T-helper 9 cell (primary cell): ENCODE data around the gene CCDC174.
"Not testable (repeated sequence)": the region's sequence is repeated elsewhere in the genome, so short reads cannot be mapped to it uniquely, and the experiment has no call there.

Source experiments
- DNase-seq: peaks from one replicate; pipeline ENCODE4 v3.0.0-alpha.2; 2020
- total RNA-seq, 2 donors: gene quantifications; one replicate each; lab custom pipeline; 2026; lab: John Stamatoyannopoulos, UW

Gene CCDC174
- total RNA-seq, result 49.0 to 55.9 reads per million in 2 donors

DNA sequence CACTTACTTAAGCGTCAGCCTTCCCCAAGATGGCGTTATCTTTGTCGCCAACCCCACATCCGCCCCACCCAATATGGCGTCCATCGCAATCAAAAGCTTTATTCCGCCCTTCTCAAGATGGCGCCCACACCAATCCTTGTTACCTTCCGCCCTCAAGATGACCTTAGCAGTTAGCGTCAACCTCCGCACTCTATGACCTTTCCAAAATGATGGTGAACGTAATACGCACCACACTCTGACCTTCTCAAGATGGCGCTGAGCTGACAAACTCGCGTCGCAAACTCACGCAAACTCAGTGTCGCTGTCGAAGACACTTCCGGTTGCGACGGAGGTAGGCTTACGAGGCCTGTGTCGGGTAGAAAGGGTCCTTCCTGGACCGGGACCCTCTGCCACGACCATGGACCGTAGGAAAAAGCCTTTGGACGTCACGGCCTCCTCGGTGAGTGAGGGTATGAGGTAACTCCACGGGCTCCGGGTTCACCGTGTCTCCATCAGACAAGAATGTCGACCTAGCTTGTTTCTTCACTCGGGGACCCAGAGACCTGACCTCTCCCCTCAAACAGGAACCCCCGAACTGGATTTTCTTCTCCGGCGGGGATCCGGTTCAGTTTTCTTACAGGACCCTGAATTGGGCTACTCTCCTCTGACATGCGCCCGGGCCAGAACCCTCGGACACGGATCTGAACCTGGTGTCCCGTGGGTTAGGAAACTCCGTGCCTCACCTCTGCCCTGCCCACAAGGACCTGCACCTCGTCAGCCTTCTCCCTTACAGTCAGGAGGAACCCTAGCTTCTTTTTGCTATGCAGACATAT lies at the start of gene CCDC174:
CCDC174 (plus strand) TSS at position 323 of the 812 bp plus-strand sequence; CDS start at position 398, 75 bp downstream.
- peak; percentile 89 for DNase-seq

DNA sequence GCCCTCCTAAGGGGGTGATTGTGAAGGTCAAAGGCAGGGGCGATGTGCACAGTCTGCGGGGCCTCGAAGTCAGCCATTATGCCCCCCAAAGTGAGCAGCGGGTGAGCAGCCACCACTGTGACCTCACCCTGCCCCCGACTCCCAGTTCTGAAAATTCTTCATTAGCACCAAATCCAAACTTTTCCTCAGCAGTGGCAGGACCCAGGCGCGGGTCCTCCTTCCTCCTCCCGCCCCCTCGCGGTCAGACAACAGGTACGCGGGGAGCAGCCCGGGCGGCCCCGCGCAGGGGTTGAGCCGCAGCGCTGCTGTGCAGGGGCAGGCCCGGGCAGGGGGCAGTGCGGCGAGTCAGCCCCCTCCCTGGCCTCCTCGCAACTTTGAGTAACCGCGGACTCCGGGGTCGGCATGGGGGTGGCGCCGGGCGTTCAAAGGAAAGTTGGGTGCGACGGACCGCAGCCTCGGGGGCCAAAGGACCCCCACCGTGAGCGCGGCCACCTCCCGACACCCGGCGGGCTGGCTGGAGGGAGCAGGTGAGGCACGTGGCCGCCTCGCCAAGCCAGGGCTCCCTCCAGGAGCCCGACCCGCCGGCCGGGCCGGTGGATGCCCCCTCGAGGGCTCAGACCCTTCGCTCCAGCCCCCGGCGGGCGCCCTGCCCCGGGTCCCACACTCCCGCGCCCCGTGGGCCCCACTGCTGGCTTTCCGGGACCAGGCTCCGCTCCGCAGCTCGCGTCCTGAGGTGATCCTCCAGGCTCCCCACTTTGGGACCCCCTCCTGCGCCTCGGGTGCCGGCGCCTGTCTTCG lies 49.4 kb upstream of the CCDC174 start:
- no peak for DNase-seq

DNA sequence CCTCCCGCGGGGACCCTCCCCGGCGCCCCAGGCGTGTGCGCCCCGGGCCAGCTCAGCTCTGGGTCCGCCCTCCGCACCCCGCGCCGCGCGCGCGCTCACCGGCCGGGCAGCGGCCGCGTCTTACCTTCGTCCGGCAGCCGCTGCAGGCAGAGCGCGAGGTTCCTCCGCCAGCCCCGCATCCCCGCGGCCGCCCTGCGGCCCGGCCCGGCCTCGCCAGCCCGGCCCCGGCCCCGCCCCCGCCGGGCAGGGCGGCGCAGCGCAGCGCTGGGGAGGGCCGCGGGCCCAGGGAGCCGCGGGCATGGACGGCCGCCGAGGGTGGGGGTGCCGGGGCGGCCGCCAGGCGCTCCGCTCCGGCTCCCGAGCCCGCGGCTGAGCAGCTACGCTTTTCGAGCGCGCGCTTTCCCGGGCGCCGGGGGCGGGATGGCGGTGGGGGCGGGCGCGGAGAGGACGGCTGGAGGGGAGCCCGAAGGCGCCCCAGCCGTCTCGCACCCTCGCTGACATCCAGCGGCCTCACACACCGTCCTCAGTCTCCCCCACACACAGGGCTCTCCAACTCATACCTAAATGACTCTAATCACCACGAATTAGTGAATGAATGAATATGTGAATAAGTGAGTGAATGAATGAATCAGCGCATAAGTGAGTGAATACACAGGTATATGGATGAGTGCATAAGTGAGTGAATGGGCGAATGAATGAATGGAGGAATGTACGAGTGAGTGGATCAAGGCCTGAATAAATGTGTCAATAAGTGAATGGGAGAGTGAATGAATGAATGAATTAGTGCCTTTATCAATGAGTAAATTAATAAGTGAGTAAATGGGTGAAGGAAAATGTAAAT lies 48.5 kb upstream of the CCDC174 start:
- DNase-seq, result no peak

DNA sequence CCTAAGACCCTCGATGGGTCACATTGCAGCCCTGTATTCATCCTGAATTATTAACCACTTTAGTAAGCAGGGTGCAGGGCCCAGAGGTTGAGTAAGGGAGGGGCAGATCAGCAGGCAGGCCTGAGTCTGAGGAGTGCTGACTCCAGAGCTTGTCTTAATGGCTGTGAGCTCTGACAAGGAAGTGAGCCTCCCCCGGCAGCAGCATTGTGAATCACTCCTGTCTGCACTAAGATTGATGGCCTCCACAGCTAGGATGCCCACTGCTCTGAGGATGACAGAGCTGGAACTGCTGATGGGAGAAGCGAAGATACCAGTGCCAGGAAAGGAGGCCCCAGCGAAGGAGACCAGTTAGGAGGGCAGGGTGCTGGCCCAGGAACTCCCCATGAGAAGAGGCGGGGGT lies 46.5 kb upstream of the CCDC174 start:
- DNase-seq, result no peak

DNA sequence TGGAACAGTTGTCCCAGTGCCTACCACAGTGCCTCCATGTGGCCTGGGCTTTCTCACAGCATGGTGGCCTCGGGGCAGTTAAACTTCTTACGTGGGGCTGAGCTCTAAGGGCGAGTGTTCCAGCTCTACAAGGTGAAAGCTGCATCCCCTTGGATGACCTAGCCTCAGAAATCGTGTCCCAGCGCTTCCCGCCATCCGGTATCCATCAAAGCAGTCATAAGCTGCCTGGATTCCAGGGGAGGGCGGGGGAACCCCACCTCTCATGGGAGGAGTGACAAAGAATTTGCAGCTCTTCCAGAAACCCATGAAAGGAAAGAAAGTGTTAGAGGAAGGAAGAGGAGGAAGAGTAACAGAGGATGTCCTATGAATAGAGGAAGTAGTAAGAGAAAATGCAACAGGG lies 45.8 kb upstream of the CCDC174 start:
- no peak for DNase-seq

DNA sequence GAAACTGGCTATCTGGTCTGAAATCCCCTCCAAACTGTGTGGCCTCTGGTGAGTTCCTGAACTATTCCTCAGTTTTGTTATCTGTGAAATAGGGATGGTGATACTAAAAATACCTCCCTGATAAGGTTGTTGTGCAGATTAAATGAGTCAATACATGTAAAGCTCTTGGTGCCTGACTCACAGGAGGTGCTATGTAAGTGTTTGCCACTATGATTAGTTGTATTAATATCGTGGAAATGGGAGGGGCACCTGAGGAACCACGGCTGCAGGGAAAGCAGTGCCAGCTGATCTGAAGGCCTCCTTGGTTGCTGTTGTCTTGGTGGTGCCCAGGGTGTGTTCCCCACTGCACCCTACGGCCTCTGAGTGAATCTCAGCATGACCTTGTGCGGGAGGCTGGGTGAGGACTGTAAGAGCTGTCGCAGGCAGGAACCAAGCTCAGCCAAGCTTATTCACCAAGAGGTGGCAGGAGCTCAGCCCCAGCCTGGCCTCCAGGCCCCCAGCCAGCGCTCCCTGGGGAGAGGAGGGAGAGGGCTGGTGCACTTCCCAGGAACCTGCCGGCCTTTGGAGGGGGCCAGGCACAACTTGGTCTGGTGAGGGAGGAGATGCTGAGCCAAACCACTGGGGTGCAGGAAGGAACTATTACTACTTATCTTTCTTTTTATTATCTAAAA lies 44.8 kb upstream of the CCDC174 start:
- no peak for DNase-seq

DNA sequence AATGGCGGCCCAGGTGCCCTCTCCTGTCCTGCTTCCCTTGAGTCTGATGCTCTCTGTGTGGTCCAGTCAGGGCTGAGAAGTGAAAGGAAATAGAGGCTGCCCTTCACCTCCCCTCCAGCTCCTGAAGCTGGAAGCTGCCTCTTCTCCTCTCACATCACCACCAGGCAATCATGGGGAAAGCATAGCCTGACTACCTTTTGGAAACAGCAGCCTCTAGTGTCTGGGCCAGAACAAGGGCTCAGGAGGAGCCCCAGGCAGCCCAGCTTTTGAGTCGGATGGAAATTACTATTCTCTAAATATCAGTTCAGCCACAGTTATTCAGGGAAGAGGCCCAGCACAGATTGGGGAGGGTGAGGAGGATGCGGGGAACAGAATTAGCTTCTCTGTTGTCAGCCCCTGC lies 43.3 kb upstream of the CCDC174 start:
- no peak for DNase-seq

DNA sequence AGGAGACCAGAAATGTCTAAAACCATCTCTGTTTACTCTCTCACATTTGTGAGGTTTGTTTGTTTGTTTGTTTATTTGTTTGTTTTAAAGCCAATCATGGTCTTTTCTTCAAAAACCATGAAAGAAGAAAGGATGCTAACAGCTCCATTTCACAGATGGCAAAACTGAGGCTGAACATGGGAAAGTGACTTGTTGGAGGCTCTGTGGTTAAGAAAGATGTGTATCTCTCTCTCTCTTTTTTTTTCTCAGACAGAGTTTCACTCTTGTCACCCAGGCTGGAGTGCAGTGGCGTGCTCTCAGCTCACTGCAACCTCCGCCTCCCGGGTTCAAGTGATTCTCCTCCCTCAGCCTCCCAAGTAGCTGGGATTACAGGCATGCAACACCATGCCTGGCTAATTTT lies 42.5 kb upstream of the CCDC174 start:
- DNase-seq, result not testable (repeated sequence)

DNA sequence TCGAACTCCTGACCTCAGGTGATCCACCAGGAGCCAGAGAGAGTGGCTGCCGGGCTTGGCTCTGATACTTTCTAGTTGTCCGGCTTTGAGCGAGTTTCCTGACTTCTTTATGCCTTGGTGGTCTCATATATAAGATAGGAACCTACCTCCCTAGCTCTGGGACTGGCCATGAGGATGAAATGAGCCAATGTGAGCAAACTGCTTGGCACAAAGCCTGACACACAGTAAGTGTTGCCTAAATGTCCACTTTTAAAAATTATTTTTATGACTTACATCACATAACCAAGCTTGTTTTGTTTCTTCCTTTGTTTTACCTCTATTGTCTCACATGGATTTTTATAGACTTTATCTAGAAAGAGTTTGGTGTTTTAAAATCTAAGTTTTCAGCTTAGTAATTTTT lies 42.1 kb upstream of the CCDC174 start:
- DNase-seq, result no peak

DNA sequence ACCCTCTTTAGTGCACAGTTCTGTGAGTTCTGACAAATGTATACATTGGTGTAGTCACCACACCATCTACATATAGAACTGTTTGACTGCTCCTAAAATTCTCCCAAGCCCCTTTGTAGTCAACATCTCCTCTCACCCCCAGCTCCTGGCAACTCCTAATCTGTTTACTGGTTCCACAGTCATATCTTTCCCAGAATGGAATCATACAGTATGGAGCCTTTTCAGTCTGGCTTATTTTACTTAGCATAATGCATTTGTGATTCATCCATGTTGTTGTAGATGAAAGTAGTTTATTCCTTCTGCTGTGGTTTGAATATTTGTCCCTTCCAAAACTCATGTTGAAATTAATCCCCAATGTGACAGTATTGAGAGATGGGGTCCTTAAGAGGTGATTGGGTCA lies 41.6 kb upstream of the CCDC174 start:
- DNase-seq, result no peak

DNA sequence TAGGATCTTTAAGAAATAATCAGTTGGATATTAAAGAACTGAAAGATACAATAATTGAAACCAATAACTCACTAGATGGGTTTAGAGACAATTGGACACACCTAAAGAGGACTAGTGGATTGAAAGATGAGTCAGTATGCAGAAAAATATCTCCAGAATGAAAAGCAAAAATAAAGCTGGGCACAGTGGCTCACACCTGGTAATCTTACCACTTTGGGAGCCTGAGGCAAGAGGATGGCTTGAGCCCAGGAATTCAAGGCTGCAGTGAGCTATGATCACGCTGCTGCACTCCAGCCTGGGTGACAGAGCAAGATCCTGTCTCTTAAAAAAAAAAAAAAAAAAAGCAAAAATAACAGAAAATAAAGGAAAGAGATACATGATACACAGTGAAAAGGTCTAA lies 37.4 kb upstream of the CCDC174 start:
- no peak for DNase-seq

DNA sequence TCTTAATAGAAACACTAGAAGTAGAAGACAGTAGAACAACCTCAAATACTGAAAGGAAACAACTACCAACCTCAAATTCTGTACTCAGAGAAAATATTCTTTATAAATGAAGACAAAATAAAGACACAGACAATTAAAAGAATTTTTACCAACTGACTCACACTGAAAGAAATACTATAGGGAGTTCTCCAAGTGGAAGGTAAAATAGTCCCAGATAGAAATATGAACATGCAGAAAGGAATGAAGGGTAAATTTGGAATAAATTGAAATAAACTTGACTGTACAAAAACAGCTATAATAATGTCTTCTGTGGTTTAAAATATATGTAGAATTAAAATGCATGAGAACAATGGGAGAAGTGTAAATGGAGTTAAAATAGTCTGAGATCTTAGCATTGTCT lies 36.7 kb upstream of the CCDC174 start:
- no peak for DNase-seq

DNA sequence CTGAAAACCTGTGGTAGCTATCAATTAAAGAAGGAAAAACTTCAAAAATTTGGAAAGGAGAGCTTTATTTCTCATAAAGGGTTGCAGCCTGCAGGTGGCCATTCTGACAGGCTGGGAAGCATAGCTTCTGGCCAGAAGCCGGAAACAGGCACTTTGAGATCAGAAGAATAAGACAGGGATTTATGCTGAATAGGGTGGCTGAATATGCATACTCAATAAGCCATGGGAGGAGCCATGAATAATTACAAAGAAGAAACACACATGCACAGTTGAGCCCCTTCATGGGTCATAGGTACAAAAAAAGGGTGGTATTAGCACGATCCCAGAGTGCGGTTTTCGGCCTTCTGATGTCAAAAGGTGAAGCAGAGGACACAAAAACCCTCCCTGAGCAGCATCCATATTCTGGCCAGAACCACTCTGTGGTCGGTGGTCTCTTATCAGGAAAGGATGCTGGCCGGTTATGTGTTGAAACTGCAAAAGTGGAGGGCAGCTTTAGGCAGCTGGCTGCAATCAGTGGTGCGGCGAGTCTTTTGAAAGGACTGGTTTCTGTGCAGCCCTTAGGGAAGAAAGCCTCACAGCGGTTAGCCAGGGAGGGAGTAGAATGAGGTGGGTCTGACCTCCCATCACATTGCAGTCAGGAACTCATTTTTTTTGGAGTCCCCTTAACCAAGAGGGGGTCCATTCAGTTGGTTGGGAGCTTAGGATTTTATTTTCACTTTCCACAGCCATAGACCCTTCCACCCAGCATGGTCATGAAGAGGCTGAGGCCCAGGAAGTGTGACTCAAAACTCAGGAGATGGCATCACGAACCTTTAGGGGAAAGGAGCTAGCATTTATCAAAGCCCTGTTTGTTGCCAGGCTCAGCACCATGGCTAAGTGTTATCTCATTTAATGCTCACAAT lies 34.7 kb upstream of the CCDC174 start:
- DNase-seq, result no peak

DNA sequence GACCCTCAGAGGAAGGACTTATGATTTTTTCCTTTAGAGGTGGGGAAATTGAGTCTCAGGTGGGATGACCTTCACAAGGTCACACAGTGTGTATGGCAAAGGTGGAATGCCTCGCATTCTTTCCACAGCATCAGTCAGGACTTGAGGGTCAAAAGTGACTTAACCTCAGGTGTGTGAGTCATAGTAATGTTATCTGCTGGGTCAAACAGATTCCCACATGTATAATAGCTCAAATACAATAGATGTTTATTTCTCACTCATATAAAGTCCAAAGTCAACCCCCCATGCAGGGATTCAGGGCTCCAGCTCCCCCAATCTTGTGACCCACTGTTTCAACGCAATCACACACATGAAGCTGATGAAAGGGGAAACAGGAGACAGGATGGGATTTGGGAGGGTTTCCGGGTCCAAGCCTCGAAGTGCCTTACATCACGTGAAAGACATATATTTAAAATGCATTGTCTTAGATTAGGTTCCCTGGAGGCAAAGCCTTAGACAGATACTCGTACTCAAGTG lies 34.0 kb upstream of the CCDC174 start:
- no peak for DNase-seq

DNA sequence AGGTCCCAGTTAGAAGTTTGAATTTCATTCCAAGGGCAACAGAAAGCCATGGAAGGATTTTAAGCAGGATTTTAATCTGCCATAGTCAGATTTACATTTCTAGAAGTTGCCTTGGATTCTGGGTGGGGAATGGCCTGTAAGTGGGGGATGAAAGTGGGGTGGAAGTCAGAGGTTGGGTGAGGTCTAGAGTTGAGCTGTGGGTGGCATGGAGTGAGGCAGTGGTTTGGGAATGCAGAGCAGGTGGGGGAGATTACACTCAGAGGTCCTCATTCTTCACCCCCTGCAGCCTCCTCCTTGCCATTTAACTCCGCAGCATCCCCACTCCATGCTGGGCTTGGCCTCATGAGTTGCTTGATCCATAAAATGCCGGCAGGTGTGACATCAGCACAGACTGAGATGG lies 32.0 kb upstream of the CCDC174 start:
- DNase-seq, result no peak

DNA sequence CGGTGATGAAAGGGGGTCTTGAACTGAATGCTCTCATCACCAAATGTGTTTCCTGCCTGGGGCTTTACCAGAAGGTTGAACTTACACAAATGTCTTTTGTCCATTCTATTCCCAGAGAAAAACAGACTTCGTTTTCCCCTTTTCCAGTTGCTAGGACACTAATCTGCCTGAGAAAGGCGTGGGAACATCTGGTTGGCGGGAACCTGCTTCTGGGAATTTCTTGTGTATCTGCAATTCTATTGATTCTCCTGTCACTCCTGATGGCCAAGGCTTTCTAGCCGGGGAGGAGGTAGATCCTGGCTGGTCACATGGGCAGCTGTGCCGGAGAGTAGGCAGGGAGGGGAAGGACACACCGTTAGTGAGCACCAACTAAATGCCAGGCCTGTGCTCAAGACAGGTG lies 31.1 kb upstream of the CCDC174 start:
- no peak for DNase-seq

DNA sequence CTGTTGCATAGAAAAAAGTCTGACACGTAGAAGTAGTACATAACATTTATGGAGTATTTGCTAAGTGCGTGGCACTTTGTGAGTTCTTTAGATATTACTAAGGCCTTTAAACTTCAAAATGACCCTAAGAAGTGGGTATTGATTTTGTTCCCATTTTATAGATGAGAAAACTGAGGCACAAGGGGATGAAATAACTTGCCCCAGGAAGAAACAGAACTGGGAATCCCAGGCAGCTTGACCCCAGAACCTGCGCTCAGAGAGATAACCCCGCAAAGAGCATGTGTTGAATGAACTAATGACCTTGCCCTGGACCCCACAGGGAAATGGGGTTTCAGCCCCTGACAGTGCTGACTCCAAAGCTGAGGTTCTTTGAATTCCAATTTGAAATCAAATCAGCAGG lies 30.5 kb upstream of the CCDC174 start:
- DNase-seq, result no peak

DNA sequence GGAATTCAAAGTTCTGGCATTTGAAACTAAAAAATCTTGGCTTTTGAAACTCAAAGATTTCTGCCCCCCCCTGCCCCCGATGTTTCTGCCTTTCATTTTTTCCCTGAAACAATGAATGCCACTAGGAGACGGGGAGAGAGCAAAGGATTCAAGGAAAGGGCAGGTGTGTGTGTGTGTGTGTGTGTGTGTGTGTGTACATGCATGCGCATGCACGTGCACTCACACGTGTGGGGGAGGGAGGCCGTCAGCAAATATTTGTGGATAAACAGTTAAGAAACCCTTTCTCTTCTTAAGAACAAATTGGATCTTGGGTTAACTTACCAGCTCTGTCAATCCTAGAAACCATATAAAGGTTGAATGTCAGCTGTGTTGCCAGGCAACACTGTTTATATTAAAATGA lies 29.2 kb upstream of the CCDC174 start:
- DNase-seq, result no peak

DNA sequence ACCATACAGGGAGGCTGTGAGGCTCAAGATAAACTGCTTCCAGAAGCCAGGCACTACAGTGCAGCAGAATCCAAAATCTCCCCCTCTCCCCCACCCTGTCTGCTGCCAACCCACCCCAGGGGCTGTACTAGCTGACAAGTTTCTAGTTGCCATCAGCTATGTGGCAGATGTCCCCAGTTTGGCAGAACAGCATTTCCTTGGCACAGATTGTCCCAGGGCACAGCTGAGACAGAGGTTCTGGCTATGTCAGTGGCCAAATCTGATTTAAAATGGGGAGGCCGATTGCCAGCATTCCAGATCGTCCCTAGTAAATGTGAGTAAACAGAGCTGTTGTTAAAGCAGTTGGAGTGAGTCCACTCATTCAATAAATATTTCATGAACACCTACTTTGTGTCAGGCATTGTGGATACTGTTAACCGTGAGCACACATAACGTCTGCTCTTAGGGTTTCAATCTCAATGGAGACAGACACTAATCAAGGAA lies 28.0 kb upstream of the CCDC174 start:
- no peak for DNase-seq

DNA sequence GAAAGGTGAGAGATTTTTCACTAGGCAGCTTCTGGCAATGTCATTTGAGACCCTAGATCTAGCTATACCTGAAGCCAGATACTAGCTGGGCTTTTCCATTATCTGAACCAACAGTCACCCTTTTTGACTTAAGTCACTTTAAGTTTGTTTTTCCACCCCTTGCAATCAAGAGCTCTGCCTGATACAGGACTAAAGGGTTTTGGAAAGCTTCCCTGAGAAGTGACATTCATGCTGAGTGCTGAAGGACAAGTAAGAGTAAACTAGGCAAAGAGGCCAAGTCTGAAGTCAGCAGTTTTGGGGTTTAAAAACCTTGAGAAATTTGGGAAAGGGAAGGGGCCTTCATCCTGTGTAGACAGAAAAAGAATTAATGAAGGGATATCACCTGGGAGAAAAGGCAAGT lies 27.1 kb upstream of the CCDC174 start:
- DNase-seq, result no peak

DNA sequence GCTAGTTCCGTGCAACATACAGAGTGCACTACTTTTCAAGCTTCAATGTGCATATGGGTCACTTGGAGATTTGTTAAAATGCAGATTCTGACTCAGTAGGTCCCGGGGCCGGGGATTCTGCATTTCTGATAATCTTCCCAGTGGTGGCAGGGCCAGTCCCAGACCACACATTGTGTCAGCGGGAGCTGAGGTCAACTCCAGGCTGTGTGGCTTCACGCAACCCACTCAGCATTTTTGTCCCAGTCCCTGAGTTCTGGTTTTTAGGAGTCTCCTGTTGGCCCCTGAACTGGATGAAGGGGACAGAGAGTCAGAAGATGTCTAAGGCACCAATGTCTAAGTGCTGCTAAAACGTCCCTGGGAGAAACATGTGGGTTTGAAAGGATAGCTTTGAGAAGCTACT lies 26.1 kb upstream of the CCDC174 start:
- DNase-seq, result no peak
